Astrocyte (in vitro differentiated cells and primary cell): ENCODE measurements around the gene MEGF8. TPM values are rescaled to one million over a fixed set of nuclear protein-coding genes. Genes with fewer than 3 reads are reported as not detected.

Experiments
- DNase-seq: peaks from one replicate; pipeline ENCODE4 v3.0.0-alpha.2; 2010; ENCODE audit warnings: low read depth
- FAIRE-seq: peaks from 2 replicates; lab custom pipeline; 2011; peaks lifted over from hg19 to GRCh38; lab: Jason Lieb, UNC
- H2AFZ ChIP-seq: 2 replicates; pipeline ENCODE4 v1.6.0; 2012; ENCODE audit warnings: low read depth, low read length, inconsistent platforms
- H3K27ac ChIP-seq: 2 replicates; pipeline ENCODE4 v1.5.1; 2011; ENCODE audit warnings: low read depth, low read length, inconsistent platforms
- H3K27me3 ChIP-seq: 2 replicates; pipeline ENCODE4 v1.6.0; 2011; ENCODE audit warnings: low read length, inconsistent platforms; ENCODE audit not compliant: insufficient read depth
- H3K36me3 ChIP-seq: 2 replicates; pipeline ENCODE4 v1.5.1; 2011; ENCODE audit warnings: low read length, inconsistent platforms; ENCODE audit not compliant: insufficient read depth
- H3K4me1 ChIP-seq: 2 replicates; pipeline ENCODE4 v1.5.1; 2011; ENCODE audit warnings: low read length, inconsistent platforms; ENCODE audit not compliant: insufficient read depth
- H3K4me2 ChIP-seq: 2 replicates; pipeline ENCODE4 v1.6.0; 2012; ENCODE audit warnings: low read length, inconsistent platforms
- H3K4me3 ChIP-seq: 2 replicates; pipeline ENCODE4 v1.5.1; 2011; ENCODE audit warnings: low read depth, mild to moderate bottlenecking, low read length, inconsistent platforms; ENCODE audit not compliant: insufficient read depth
- H3K79me2 ChIP-seq: 2 replicates; pipeline ENCODE4 v1.6.0; 2012; ENCODE audit warnings: mild to moderate bottlenecking, low read length, inconsistent platforms; ENCODE audit not compliant: insufficient read depth
- H3K9ac ChIP-seq: 2 replicates; pipeline ENCODE4 v1.6.0; 2012; ENCODE audit warnings: mild to moderate bottlenecking, low read length, inconsistent platforms
- H3K9me3 ChIP-seq: 2 replicates; pipeline ENCODE4 v1.5.1; 2012; ENCODE audit warnings: low read depth, mild to moderate bottlenecking, low read length, inconsistent platforms; ENCODE audit not compliant: insufficient read depth
- H4K20me1 ChIP-seq: 2 replicates; pipeline ENCODE4 v1.6.0; 2012; ENCODE audit warnings: low read length, inconsistent platforms; ENCODE audit not compliant: insufficient read depth
- H3K27ac Mint-ChIP-seq: one replicate; pipeline ENCODE4 v1.8.0; 2021; ENCODE audit warnings: mild to moderate bottlenecking, mixed read lengths; ENCODE audit not compliant: unreplicated experiment
- H3K27me3 Mint-ChIP-seq: one replicate; pipeline ENCODE4 v1.8.0; 2021; ENCODE audit warnings: low read depth, mixed read lengths; ENCODE audit not compliant: unreplicated experiment
- H3K36me3 Mint-ChIP-seq: one replicate; pipeline ENCODE4 v1.8.0; 2021; ENCODE audit warnings: low read depth, mixed read lengths; ENCODE audit not compliant: unreplicated experiment
- H3K4me1 Mint-ChIP-seq: one replicate; pipeline ENCODE4 v1.8.0; 2021; ENCODE audit warnings: low read depth, mixed read lengths; ENCODE audit not compliant: unreplicated experiment
- H3K4me3 Mint-ChIP-seq: one replicate; pipeline ENCODE4 v1.8.0; 2021; ENCODE audit warnings: mild to moderate bottlenecking, moderate library complexity, mixed read lengths; ENCODE audit not compliant: unreplicated experiment
- H3K9me3 Mint-ChIP-seq: one replicate; pipeline ENCODE4 v1.8.0; 2021; ENCODE audit warnings: mild to moderate bottlenecking, mixed read lengths; ENCODE audit not compliant: unreplicated experiment
- CTCF ChIP-seq: IDR thresholded peaks from 2 replicates; pipeline ENCODE4 v1.5.1; 2011; ENCODE audit warnings: low read depth, mild to moderate bottlenecking, inconsistent platforms, low read length, moderate library complexity; ENCODE audit not compliant: insufficient read depth
- EZH2 ChIP-seq: IDR thresholded peaks from 2 replicates; pipeline ENCODE4 v1.6.1; 2012; ENCODE audit warnings: mild to moderate bottlenecking, low read length, inconsistent platforms; ENCODE audit not compliant: insufficient read depth
- total RNA-seq: library from RNA; stranded (reverse); gene quantifications from 2 replicates; pipeline ENCODE4 v1.2.1, GENCODE V29; 2021

The MEGF8 gene
- total RNA-seq, 1 donor from 2014 or later: 42.0 TPM

- DNase-seq (no peak), FAIRE-seq (no peak)
- Mint-ChIP-seq H3K36me3 (peaks cover 4% of the 10 kb centered on the region), H3K9me3 (no peaks in the 10 kb centered on the region), H3K27me3 (no peaks in the 10 kb centered on the region), H3K4me1 (no peaks in the 10 kb centered on the region), H3K27ac (no peak overlapping the region), H3K4me3 (no peak overlapping the region)
- Histone ChIP-seq H4K20me1 (peaks cover 56% of the 10 kb centered on the region), H3K4me1 (no peaks in the 10 kb centered on the region), H3K4me2 (no peak overlapping the region), H3K79me2 (peaks cover 6% of the 10 kb centered on the region), H3K4me3 (no peak overlapping the region), H3K9ac (no peak overlapping the region), H3K27me3 (no peaks in the 10 kb centered on the region), H3K36me3 (peaks cover 14% of the 10 kb centered on the region), H3K27ac (no peak overlapping the region), H2AFZ (no peak overlapping the region), H3K9me3 (no peaks in the 10 kb centered on the region)
- TF ChIP-seq EZH2 (no peak), CTCF (no peak)
Observed at GRCh38 chr19:42293948-42294347, 31.5 kb upstream of the MEGF8 start.

- H3K36me3 ChIP-seq: peaks cover 13% of the 10 kb centered on the region
Observed at GRCh38 chr19:42294471-42295137, 30.8 kb upstream of the MEGF8 start.

More at GRCh38 chr19:42294471-42295137, 30.8 kb upstream of the MEGF8 start:
- Mint-ChIP-seq H3K27me3 (no peaks in the 10 kb centered on the region), H3K36me3 (peaks cover 4% of the 10 kb centered on the region), H3K4me1 (no peaks in the 10 kb centered on the region), H3K27ac (no peak overlapping the region), H3K4me3 (no peak overlapping the region), H3K9me3 (no peaks in the 10 kb centered on the region)
- Histone ChIP-seq H3K9ac (no peak overlapping the region), H3K79me2 (peaks cover 4% of the 10 kb centered on the region), H3K27me3 (no peaks in the 10 kb centered on the region), H2AFZ (no peak overlapping the region), H3K9me3 (no peaks in the 10 kb centered on the region), H3K4me3 (no peak overlapping the region), H3K4me1 (no peaks in the 10 kb centered on the region), H3K27ac (no peak overlapping the region), H3K4me2 (no peak overlapping the region), H4K20me1 (peaks cover 50% of the 10 kb centered on the region)
- DNase-seq: no peak
- no peak for TF ChIP-seq CTCF
- no peak for TF ChIP-seq EZH2
- no peak for FAIRE-seq
